A172 (cell line): ENCODE measurements around the gene ROS1. TPM values are rescaled to one million over a fixed set of nuclear protein-coding genes. Genes with fewer than 3 reads are reported as not detected.

Experiments used
- DNase-seq: peaks from one replicate; pipeline ENCODE4 v3.0.0-alpha.2; 2015; ENCODE audit warnings: low spot score
- total RNA-seq: library from RNA; depleted of rRNA; stranded (reverse); fragments of >200 nt; shearing (Covaris generic); gene quantifications from 2 replicates; pipeline ENCODE4 v1.2.3, GENCODE V29; 2014

Gene ROS1
- total RNA-seq, 1 experiment from 2014 or later, result 0.47 TPM

GRCh38 chr6:117440706-117441525 lies 15.2 kb upstream of the ROS1 start:
- peak; percentile 91 for DNase-seq

DNA sequence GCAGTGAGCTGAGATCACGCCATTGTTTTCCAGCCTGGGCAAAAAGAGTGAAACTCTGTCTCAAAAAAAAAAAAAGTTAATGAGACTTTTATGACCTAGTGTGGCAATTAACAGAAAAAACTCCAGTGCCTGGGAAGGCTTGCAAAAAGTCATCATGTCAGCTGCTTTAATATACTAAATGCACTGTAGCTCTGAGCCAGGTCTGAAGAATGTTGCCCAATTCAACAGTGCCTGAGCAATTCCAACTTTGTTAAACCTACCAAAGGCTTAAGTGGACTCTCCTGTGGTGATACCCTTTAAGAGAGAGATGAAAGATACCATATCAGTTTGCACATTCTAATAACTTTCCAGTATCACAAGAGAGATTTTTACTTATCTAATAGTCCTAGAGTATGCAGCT lies 6.5 kb upstream of the ROS1 start:
- DNase-seq, result no peak

DNA sequence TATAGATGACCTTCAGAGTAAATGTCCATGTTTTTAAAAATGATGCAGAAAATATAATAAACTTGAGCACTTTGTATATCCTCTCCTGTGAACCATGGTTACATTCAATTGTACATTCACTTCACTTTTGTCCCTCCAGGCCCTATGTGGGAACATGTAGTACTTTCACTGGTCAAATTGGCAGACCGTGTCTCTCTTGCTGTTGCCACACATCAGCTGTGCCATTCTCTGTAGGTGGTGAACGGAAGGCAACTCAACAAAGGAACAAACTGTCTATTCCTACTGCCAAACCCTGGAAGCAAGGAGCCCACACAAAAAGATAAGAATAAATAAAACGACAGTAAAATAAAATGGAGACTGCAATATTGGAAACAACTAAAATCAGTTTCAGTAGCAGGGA lies 2.0 kb downstream of the ROS1 start:
- DNase-seq, result no peak

DNA sequence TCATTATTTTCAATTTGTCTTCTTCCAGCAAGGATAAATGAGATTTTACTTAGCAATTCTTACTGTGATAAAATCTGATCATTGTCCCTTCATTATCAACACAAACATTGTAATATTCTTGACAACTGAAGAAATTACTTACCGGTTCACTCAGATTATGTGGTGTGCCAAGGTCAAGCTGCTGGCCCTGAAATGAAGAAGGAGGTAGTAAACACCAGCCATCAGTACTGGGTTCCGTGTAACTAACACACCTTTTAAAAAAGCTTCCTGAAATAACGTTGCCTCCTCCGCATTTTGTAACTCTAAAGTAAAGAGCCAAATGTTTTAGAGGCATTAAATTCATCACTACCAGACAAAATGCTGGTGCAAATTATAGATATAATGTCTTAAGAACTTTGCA lies 7.4 kb downstream of the ROS1 start:
- DNase-seq, result no peak

DNA sequence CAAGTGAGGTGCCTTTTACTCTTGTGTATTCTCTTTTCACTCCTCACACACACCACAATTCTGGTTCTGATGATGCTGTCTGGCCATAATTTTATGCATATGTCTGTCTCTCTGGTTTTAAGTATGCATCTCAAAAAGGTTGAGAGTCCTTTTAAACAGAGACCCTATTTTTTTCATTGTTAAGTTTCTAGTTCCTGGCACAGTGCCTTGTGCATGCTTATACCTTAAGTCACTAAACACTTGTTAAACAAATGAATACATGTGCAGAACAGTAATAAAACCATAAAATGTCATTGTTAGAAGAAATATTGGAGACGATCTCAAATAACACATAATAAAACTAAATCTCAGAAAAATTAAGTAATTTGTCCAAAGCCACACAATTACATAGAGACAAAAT lies 7.9 kb downstream of the ROS1 start:
- no peak for DNase-seq

DNA sequence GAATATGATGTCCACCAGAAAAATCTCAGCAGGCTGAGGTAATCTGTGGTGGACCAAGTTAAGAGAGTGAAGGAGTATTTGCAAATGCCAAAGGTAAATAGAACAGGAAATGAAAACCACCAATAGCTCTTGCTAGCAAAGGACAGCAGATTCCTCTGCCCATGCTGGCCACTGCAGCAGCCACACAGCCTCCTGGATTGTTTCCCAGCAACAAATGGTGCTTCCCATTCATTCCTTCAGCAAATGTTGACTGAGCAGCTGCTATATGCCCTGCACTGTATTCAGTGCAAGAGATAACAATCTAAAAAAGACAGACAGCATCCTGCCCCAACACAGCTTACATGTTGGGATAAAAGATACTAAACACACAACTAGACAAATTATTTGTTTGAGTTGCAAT lies 11.0 kb downstream of the ROS1 start:
- DNase-seq, result peak; percentile 34

DNA sequence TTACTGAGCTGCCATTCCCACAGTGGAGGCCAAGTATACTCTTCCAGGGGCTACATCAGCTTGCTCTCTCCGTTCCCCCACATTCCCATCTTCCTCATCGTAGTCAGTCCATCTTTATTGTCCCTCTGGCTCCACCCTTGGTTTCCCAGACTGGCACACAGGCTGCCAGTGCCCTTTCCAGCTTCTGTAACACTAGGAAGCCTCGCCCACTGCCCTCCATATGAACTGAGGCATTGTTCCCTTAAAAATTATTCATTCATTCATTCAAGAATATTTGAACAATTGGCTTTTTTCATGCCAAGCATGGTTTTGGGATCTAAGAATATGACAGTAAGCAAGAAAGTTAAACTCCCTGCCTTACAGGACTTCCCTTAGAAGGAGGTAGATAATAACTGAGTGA lies 14.3 kb downstream of the ROS1 start:
- no peak for DNase-seq

DNA sequence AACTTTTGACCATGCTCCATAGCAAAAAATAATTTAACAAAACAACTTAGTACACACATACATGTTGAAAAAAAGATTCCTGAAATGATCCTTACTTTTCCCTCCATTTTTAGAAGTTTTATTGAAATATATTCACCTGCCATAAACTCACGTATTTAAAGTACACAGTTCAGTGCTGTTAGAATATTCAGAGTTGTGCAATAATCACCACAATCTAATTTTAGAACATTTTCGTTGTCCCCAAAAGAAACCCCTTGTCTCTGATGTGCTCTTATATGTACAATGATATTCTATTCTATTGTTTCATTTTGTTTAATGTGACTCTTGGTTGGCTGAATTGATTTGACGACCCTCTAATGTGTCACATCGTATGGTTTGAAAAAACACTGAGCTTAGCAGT lies 15.9 kb downstream of the ROS1 start:
- DNase-seq, result no peak

DNA sequence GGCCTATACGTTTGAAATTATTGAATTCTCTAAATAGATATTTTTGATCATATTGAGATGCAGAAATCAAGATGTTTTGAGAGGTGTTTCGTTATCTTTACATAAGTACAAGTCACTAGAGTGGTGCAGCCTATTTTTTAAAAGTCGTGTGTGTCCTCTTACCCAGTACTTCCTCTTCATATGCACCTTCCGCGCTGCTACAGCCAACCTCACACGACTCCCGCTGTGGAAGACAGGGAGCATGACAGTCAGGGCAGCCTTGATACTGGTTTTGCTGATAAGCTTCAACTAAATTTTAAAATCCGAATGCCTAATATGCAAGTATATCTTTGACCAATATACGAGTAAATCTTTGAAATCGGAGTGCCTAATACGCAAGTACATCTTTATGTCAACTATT lies 16.3 kb downstream of the ROS1 start:
- DNase-seq, result no peak

DNA sequence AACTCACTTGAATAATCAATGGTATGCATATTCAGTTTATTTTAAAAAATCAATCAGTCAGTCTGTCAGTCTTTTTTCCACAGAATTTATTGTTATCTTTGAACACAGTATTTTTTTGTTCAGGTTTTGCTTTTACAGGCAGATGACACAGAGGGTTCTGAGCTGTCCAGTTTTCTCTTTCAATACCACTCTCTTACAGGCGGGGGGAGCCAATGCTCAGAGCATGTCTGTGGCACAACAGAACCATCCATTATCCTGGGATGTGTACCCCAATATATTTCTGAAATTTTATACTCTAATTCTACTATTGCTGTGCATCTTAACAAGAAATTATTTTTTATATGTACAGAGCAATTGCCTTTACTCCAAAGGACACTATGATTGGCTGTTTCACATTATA lies 21.2 kb downstream of the ROS1 start:
- DNase-seq, result peak; percentile 16

DNA sequence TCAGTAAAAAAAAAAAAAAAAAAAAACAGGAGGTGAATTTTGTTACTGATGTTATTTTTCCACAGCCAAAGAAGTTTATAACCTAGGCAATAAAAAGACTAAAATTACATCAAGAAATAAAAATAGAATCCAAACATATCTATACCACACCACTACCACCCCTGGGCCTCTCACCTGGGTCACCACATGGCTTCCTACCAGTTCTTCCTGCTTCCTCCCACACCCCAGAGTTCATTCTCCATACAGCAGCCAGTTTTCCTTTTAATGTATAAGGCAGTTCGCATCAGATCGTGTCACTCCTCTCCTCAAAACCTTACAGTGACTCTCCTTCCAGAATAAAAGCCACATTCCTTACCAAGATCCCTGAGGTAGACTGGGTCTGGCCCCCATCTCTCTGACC lies 23.9 kb downstream of the ROS1 start:
- DNase-seq, result no peak

- DNase-seq, result peak; percentile 14
Measured at GRCh38 chr6:117399924-117400323, 25.8 kb downstream of the ROS1 start.

GRCh38 chr6:117399126-117399525 lies 26.6 kb downstream of the ROS1 start:
- DNase-seq, result no peak

DNA sequence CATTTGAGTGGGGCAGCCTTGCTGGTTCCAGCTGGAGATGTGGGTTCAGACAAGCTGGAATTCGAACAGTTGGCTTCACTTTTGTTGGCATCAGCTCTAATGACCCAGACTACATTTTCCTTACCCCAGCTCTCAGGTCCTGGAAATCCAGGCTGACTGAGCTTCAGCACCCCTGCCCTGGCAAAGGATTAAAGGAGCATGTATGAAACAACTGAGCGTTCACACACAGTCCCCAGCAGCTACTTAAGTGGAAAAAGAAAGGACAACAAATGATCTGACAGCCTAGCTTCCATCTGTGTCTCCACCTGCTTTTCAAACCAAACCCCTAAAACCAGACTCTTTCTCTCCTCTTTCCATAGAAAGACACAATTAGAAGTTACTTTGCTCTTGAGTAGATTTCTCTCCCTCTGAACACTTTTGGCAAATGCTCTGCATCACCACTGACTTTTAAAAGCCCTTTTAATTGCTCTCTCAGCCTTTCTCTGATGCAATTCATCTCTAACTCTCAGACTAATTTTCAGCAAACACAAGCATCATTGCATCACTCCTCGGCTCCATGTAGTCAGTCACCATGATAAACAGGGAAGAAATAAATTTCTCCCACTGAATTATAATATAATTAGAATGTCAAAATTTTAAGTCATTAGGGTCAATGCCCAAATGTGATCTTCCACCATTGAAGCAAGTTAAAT lies 28.1 kb downstream of the ROS1 start:
- no peak for DNase-seq

DNA sequence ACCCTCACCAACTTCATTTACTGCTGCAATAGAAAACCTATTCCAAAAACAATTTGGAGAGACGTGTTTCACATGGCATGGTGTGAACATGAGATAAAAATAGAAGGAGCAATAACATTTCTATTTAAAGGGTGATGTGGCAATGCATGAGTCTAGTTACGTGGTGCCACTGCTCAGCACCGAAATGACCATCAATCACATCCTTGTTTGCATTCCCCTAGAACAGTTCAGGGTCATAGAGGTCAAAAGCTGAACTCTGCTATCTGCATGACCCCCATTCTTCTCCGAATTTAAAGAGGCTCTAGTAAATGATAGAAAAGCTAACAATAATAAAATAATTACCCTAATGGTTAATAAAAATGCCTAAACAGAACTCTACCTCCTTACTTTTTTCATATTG lies 29.5 kb downstream of the ROS1 start:
- no peak for DNase-seq

- DNase-seq, result no peak
Measured at GRCh38 chr6:117395164-117395563, 30.6 kb downstream of the ROS1 start.

GRCh38 chr6:117393045-117393444 lies 32.7 kb downstream of the ROS1 start:
- no peak for DNase-seq

DNA sequence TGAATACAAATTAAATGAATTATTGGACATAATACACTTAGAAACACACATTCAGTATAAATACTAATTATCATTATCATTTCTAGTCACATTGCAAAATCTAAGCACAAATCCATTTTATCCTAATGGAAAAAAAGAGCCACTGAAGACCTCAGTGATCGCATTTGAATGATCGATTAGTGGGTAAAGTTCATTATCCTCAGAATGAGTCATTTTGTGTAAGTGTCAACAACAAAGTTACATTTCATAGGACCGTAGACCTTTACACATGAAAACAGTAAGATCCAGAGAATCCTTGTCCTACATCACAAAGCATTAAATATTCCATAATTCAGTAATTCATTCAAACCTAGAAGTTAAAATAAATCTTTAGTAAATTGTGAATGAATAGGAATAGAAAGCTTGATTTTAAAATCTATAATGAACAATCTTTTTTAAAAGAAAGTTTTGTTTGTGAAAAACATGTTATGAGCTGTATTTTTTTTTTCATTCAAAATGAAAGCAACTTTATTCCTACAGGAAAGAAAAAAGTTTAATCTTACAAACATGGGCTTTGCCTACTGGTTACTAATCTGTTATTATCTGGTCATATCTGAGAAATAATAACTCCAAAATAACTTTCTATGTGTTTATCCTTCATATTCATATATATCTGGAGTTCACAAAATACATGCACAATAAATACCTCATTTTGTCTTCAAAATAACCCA lies 33.7 kb downstream of the ROS1 start:
- DNase-seq, result no peak

DNA sequence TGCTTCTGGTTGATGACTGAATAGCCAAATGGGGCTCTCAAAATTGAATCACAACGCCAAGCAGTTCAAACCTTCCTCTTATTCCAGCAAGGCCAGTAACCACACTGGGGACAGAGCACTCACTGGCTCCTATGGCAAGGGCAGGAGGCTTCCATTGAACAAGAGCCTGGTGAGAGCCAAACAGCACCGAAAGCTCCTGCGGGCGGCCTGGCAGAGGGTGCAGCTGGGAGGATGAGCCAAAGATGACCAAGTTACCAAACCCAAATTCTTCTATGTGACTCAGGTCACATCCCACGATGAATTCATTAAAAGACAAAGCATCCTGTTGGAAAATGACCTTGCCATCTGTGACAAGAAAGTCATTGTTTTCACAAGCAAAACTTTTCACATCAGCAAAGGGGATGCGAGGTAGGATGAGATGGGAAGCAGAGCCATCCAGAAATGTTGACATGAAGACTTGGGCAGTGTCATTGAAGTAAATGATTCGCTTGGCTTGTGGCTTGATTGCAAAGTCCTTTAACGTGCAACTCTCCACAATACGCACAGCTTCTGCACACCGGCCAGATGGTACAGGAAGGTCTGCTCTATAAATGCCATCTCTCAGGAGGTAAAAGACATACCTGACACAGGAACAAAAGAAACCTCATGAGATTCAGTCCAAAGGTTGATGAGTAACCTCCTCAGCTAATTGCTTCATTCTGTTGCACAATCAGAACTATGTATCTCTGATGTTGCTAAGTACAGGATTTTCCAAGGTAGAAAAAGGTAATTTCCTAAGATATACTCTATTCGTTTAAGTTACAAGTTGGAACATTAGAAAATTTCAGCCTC lies 36.3 kb downstream of the ROS1 start:
- DNase-seq, result no peak

DNA sequence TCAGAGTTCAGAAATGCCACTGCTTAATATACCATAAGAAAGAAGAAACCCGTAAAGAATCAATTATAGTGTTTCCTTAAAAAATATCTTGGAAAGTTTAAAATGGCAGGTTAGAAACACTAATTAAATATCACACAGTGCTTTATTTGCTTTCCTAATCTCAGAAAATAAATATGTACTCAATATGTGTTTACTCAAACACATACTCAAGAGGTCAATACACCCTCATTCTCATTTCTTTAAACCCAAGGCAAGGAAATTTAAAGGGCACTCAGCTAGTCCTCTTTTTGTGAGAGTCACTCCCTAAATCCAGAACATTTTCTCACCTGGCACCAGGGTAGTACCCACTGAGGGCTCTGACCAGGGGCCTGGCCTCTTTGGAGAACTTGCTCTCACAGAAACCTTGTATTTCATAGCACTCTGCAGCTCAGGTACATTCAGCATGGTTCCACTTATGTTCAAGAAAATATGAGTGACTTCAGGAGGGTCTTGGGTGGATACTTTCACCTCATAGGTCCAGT lies 38.2 kb downstream of the ROS1 start:
- DNase-seq, result no peak

GRCh38 chr6:117384659-117385058 lies 41.1 kb downstream of the ROS1 start:
- no peak for DNase-seq

DNA sequence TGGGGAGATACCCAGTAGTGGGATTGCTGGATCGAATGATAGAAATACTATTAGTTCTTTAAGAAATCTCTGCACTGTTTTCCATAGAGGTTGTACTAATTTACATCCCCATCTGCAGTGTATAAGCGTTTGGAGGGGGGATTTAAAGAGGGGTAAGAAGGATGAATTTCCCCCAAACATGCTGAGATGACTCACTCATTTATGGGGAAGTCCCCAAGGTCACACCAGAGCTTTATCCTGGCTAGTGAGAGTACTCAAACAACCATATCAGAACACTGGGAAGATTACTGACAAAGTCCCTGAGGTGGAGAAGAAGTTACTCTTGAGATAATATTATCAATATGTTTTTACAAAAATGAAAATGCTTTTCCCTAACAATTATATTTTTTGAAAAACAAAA lies 44.0 kb downstream of the ROS1 start:
- no peak for DNase-seq
